GM23338 (cell line): Measurements from ENCODE around the gene EMSY. TPM values are rescaled to one million over a fixed set of nuclear protein-coding genes. Genes with fewer than 3 reads are reported as not detected.

Experiments
- ATAC-seq: fragments of 200-7000 bp; cut with Tn5 transposase; 3 replicates; pipeline ENCODE4 v1.9.1; 2020
- DNase-seq: peaks from one replicate; pipeline ENCODE4 v3.0.0-alpha.2; 2015; ENCODE audit warnings: low spot score
- H2AFZ ChIP-seq: fragments of 200-600 bp; sonication (generic); 2 replicates; pipeline ENCODE4 v1.8.0; 2016; ENCODE audit warnings: antibody characterized with exemption, mild to moderate bottlenecking, moderate library complexity
- H3F3A ChIP-seq: fragments of 200-600 bp; sonication (generic); replicated peaks from 2 replicates; pipeline ENCODE4 v1.8.0; 2017; ENCODE audit warnings: antibody characterized with exemption, mixed run types, low read depth
- H3K27ac ChIP-seq: fragments of 200-600 bp; sonication (generic); 2 replicates; pipeline ENCODE4 v1.6.1; 2016; ENCODE audit warnings: low read depth
- H3K27me3 ChIP-seq: fragments of 200-600 bp; sonication (generic); 2 replicates; pipeline ENCODE4 v1.8.0; 2016; ENCODE audit warnings: mild to moderate bottlenecking, mixed run types, moderate library complexity; ENCODE audit not compliant: insufficient read depth
- H3K36me3 ChIP-seq: fragments of 200-600 bp; sonication (generic); 2 replicates; pipeline ENCODE4 v1.8.0; 2016; ENCODE audit warnings: mild to moderate bottlenecking; ENCODE audit not compliant: insufficient read depth
- H3K4me1 ChIP-seq: fragments of 200-600 bp; sonication (generic); 2 replicates; pipeline ENCODE4 v1.8.0; 2016; ENCODE audit warnings: mild to moderate bottlenecking, moderate library complexity; ENCODE audit not compliant: insufficient read depth
- H3K4me2 ChIP-seq: fragments of 200-600 bp; sonication (generic); 2 replicates; pipeline ENCODE4 v1.7.1; 2017; ENCODE audit warnings: mixed run types
- H3K4me3 ChIP-seq: fragments of 200-600 bp; sonication (generic); 2 replicates; pipeline ENCODE4 v1.6.1; 2016; ENCODE audit warnings: mixed run types
- H3K79me2 ChIP-seq: fragments of 200-600 bp; sonication (generic); replicated peaks from 2 replicates; pipeline ENCODE4 v1.8.0; 2017; ENCODE audit warnings: mild to moderate bottlenecking; ENCODE audit not compliant: insufficient read depth
- H3K9me2 ChIP-seq: fragments of 200-600 bp; sonication (generic); 2 replicates; pipeline ENCODE4 v1.8.0; 2017; ENCODE audit not compliant: insufficient read depth
- H4K20me1 ChIP-seq: fragments of 200-600 bp; sonication (generic); replicated peaks from 2 replicates; pipeline ENCODE4 v1.8.0; 2017; ENCODE audit warnings: mild to moderate bottlenecking; ENCODE audit not compliant: insufficient read depth
- H3K27ac Mint-ChIP-seq: 2 replicates; pipeline ENCODE4 v1.8.0; 2020; ENCODE audit warnings: inconsistent platforms, mild to moderate bottlenecking, moderate library complexity, mixed read lengths
- H3K27me3 Mint-ChIP-seq: 3 replicates; pipeline ENCODE4 v1.8.0; 2022; ENCODE audit warnings: low read depth, mild to moderate bottlenecking, moderate library complexity, mixed read lengths, inconsistent platforms; ENCODE audit not compliant: insufficient read depth, poor library complexity
- H3K36me3 Mint-ChIP-seq: 3 replicates; pipeline ENCODE4 v1.8.0; 2021; ENCODE audit warnings: low read depth, mild to moderate bottlenecking, inconsistent platforms, moderate library complexity, mixed read lengths
- H3K4me1 Mint-ChIP-seq: 3 replicates; pipeline ENCODE4 v1.8.0; 2020; ENCODE audit warnings: mild to moderate bottlenecking, inconsistent platforms, mixed read lengths
- H3K4me3 Mint-ChIP-seq: 3 replicates; pipeline ENCODE4 v1.8.0; 2021; ENCODE audit warnings: moderate library complexity, mild to moderate bottlenecking, inconsistent platforms, mixed read lengths
- H3K9me3 Mint-ChIP-seq: 3 replicates; pipeline ENCODE4 v1.8.0; 2020; ENCODE audit warnings: moderate library complexity, mild to moderate bottlenecking, inconsistent platforms, mixed read lengths
- CREB1 ChIP-seq: fragments of 250-450 bp; sonication (Bioruptor Pico); IDR thresholded peaks from 2 replicates; pipeline ENCODE4 v1.5.0; 2020; ENCODE audit warnings: low read depth, mild to moderate bottlenecking, moderate library complexity
- EZH2phosphoT487 ChIP-seq: fragments of 200-600 bp; sonication (generic); IDR thresholded peaks from one replicate; pipeline ENCODE4 v1.8.1; 2018; ENCODE audit warnings: antibody characterized with exemption; ENCODE audit not compliant: unreplicated experiment
- JUNB ChIP-seq: IDR thresholded peaks from one replicate; pipeline ENCODE4 v1.6.1; 2016; ENCODE audit warnings: antibody characterized with exemption; ENCODE audit not compliant: unreplicated experiment
- NANOG ChIP-seq: IDR thresholded peaks from 2 replicates; pipeline ENCODE4 v1.6.1; 2016; ENCODE audit warnings: antibody characterized with exemption, borderline replicate concordance
- POLR2AphosphoS5 ChIP-seq: IDR thresholded peaks from 2 replicates; pipeline ENCODE4 v1.6.1; 2016; ENCODE audit warnings: antibody characterized with exemption, low read depth
- STAT1 ChIP-seq: IDR thresholded peaks from one replicate; pipeline ENCODE4 v1.6.1; 2016; ENCODE audit warnings: antibody characterized with exemption; ENCODE audit not compliant: unreplicated experiment
- polyA plus RNA-seq: library from polyadenylated mRNA; unstranded; fragments of >200 nt; fragmentation: Nextera tagmentation; extraction: Ambion mirVana; gene quantifications from 2 replicates; pipeline ENCODE4 v1.2.1, GENCODE V29; 2016
- total RNA-seq: library from RNA; depleted of rRNA; stranded (reverse); fragments of >200 nt; shearing (Covaris generic); gene quantifications from 2 replicates; pipeline ENCODE4 v1.2.3, GENCODE V29; 2014
- TF ChIP-seq, protein P1 (sequence below): fragments of 250-450 bp; sonication (Bioruptor Pico); IDR thresholded peaks from 2 replicates; pipeline ENCODE4 v1.5.0; 2020; ENCODE audit warnings: mild to moderate bottlenecking, moderate library complexity
- TF ChIP-seq, protein P2 (sequence below), 2 experiments: fragments of 200-600 bp in 1 of 2; sonication (generic) in 1 of 2; conservative IDR thresholded peaks; 2 replicates each; pipeline versions ENCODE4 v1.5.1 to v1.6.1; 2016 to 2017; ENCODE audit warnings: antibody characterized with exemption in 2 of 2, low read depth in 2 of 2, mild to moderate bottlenecking in 2 of 2, moderate library complexity in 1 of 2
- TF ChIP-seq, protein P3 (sequence below): IDR thresholded peaks from 2 replicates; pipeline ENCODE4 v1.6.1; 2016; ENCODE audit warnings: antibody characterized with exemption
- TF ChIP-seq, protein P4 (sequence below): IDR thresholded peaks from one replicate; pipeline ENCODE4 v1.6.1; 2018; ENCODE audit warnings: antibody characterized with exemption; ENCODE audit not compliant: unreplicated experiment

Gene EMSY
- total and polyA plus RNA-seq, 2 experiments from 2014 or later: 25.0 to 46.9 TPM

DNA sequence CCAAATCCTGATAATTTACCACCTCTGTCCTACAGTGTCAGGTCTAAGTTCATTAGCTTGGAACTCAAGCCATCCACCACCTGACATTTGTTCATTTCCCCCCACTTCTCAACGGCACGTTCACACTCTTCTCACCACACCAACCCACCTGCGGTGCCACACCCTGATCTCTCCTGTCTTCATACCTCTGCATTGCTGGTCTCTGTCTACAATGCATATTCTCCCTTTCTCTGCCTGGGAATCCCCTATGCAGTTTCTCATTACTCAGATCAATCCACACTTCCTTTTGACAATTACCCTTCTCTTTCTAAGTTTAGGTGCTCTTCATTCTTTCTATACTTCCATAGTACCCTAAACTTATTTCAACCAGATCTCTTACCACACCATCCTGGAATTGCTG is 20.4 kb upstream of the EMSY start:
- Mint-ChIP-seq H3K9me3 (no peaks in the 10 kb centered on the region), H3K36me3 (no peaks in the 10 kb centered on the region), H3K27me3 (peaks cover 3% of the 10 kb centered on the region), H3K27ac (no peak overlapping the region), H3K4me1 (peaks cover 4% of the 10 kb centered on the region; the same call in 1 of the 3 replicates), H3K4me3 (no peak overlapping the region)
- TF ChIP-seq STAT1: no peak
- TF ChIP-seq, protein P1, sequence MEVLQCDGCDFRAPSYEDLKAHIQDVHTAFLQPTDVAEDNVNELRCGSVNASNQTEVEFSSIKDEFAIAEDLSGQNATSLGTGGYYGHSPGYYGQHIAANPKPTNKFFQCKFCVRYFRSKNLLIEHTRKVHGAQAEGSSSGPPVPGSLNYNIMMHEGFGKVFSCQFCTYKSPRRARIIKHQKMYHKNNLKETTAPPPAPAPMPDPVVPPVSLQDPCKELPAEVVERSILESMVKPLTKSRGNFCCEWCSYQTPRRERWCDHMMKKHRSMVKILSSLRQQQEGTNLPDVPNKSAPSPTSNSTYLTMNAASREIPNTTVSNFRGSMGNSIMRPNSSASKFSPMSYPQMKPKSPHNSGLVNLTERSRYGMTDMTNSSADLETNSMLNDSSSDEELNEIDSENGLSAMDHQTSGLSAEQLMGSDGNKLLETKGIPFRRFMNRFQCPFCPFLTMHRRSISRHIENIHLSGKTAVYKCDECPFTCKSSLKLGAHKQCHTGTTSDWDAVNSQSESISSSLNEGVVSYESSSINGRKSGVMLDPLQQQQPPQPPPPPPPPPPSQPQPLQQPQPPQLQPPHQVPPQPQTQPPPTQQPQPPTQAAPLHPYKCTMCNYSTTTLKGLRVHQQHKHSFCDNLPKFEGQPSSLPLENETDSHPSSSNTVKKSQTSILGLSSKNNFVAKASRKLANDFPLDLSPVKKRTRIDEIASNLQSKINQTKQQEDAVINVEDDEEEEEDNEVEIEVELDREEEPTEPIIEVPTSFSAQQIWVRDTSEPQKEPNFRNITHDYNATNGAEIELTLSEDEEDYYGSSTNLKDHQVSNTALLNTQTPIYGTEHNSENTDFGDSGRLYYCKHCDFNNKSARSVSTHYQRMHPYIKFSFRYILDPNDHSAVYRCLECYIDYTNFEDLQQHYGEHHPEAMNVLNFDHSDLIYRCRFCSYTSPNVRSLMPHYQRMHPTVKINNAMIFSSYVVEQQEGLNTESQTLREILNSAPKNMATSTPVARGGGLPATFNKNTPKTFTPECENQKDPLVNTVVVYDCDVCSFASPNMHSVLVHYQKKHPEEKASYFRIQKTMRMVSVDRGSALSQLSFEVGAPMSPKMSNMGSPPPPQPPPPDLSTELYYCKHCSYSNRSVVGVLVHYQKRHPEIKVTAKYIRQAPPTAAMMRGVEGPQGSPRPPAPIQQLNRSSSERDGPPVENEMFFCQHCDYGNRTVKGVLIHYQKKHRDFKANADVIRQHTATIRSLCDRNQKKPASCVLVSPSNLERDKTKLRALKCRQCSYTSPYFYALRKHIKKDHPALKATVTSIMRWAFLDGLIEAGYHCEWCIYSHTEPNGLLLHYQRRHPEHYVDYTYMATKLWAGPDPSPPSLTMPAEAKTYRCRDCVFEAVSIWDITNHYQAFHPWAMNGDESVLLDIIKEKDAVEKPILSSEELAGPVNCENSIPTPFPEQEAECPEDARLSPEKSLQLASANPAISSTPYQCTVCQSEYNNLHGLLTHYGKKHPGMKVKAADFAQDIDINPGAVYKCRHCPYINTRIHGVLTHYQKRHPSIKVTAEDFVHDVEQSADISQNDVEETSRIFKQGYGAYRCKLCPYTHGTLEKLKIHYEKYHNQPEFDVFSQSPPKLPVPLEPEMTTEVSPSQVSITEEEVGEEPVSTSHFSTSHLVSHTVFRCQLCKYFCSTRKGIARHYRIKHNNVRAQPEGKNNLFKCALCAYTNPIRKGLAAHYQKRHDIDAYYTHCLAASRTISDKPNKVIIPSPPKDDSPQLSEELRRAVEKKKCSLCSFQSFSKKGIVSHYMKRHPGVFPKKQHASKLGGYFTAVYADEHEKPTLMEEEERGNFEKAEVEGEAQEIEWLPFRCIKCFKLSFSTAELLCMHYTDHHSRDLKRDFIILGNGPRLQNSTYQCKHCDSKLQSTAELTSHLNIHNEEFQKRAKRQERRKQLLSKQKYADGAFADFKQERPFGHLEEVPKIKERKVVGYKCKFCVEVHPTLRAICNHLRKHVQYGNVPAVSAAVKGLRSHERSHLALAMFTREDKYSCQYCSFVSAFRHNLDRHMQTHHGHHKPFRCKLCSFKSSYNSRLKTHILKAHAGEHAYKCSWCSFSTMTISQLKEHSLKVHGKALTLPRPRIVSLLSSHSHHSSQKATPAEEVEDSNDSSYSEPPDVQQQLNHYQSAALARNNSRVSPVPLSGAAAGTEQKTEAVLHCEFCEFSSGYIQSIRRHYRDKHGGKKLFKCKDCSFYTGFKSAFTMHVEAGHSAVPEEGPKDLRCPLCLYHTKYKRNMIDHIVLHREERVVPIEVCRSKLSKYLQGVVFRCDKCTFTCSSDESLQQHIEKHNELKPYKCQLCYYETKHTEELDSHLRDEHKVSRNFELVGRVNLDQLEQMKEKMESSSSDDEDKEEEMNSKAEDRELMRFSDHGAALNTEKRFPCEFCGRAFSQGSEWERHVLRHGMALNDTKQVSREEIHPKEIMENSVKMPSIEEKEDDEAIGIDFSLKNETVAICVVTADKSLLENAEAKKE (CRISPR knock-in tag): no peak
- no peak for TF ChIP-seq JUNB
- TF ChIP-seq CREB1: no peak
- ATAC-seq: no peak; the same call in 2 of the 3 replicates
- Histone ChIP-seq H3K36me3 (no peaks in the 10 kb centered on the region), H3F3A (no peaks in the 10 kb centered on the region), H3K4me1 (no peaks in the 10 kb centered on the region), H3K9me2 (no peaks in the 10 kb centered on the region; the same call in 1 of the 2 replicates), H4K20me1 (no peaks in the 10 kb centered on the region), H3K27ac (no peak overlapping the region), H3K4me3 (no peak overlapping the region), H2AFZ (no peak overlapping the region), H3K79me2 (no peaks in the 10 kb centered on the region), H3K27me3 (no peaks in the 10 kb centered on the region), H3K4me2 (no peak overlapping the region)
- no peak for DNase-seq

DNA sequence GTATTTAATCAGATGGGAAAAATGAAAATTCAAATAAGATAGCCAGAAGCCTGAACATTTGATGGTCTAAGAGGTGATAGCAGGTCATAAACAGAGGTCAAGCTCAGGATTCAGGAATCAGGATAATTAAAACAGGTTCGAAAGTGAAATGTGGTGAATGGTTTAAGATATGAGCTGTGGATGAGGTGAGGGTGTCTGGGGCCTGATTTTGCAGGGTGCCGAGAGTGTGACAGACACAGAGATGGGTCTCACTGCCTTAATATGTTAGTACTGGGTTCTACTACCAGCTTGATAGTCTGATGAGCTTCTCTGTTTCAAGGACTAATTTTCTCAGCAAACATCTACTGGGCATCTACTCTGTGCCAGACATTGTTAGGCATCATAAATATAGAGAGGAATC is 19.9 kb upstream of the EMSY start:
- Histone ChIP-seq H3K27ac (no peak overlapping the region), H3F3A (no peaks in the 10 kb centered on the region), H2AFZ (no peak overlapping the region), H3K79me2 (no peaks in the 10 kb centered on the region), H3K4me3 (no peak overlapping the region), H3K36me3 (no peaks in the 10 kb centered on the region), H3K9me2 (no peaks in the 10 kb centered on the region), H3K4me2 (no peak overlapping the region), H4K20me1 (no peaks in the 10 kb centered on the region), H3K27me3 (no peaks in the 10 kb centered on the region), H3K4me1 (no peaks in the 10 kb centered on the region)
- Mint-ChIP-seq H3K27me3 (no peaks in the 10 kb centered on the region), H3K27ac (no peak overlapping the region), H3K9me3 (no peaks in the 10 kb centered on the region), H3K4me3 (no peak overlapping the region), H3K4me1 (peaks cover 4% of the 10 kb centered on the region; the same call in 1 of the 3 replicates), H3K36me3 (no peaks in the 10 kb centered on the region)
- ATAC-seq (no peak), DNase-seq (no peak)
- TF ChIP-seq EZH2phosphoT487 (no peak), NANOG (no peak), POLR2AphosphoS5 (no peak)
- TF ChIP-seq, protein P2, sequence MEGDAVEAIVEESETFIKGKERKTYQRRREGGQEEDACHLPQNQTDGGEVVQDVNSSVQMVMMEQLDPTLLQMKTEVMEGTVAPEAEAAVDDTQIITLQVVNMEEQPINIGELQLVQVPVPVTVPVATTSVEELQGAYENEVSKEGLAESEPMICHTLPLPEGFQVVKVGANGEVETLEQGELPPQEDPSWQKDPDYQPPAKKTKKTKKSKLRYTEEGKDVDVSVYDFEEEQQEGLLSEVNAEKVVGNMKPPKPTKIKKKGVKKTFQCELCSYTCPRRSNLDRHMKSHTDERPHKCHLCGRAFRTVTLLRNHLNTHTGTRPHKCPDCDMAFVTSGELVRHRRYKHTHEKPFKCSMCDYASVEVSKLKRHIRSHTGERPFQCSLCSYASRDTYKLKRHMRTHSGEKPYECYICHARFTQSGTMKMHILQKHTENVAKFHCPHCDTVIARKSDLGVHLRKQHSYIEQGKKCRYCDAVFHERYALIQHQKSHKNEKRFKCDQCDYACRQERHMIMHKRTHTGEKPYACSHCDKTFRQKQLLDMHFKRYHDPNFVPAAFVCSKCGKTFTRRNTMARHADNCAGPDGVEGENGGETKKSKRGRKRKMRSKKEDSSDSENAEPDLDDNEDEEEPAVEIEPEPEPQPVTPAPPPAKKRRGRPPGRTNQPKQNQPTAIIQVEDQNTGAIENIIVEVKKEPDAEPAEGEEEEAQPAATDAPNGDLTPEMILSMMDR (conservative IDR thresholded peaks at IDR 0.05; ENCODE audit: low read depth in 2 of 2): no peak
- TF ChIP-seq, protein P3, sequence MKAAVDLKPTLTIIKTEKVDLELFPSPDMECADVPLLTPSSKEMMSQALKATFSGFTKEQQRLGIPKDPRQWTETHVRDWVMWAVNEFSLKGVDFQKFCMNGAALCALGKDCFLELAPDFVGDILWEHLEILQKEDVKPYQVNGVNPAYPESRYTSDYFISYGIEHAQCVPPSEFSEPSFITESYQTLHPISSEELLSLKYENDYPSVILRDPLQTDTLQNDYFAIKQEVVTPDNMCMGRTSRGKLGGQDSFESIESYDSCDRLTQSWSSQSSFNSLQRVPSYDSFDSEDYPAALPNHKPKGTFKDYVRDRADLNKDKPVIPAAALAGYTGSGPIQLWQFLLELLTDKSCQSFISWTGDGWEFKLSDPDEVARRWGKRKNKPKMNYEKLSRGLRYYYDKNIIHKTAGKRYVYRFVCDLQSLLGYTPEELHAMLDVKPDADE: no peak
- TF ChIP-seq, protein P4, sequence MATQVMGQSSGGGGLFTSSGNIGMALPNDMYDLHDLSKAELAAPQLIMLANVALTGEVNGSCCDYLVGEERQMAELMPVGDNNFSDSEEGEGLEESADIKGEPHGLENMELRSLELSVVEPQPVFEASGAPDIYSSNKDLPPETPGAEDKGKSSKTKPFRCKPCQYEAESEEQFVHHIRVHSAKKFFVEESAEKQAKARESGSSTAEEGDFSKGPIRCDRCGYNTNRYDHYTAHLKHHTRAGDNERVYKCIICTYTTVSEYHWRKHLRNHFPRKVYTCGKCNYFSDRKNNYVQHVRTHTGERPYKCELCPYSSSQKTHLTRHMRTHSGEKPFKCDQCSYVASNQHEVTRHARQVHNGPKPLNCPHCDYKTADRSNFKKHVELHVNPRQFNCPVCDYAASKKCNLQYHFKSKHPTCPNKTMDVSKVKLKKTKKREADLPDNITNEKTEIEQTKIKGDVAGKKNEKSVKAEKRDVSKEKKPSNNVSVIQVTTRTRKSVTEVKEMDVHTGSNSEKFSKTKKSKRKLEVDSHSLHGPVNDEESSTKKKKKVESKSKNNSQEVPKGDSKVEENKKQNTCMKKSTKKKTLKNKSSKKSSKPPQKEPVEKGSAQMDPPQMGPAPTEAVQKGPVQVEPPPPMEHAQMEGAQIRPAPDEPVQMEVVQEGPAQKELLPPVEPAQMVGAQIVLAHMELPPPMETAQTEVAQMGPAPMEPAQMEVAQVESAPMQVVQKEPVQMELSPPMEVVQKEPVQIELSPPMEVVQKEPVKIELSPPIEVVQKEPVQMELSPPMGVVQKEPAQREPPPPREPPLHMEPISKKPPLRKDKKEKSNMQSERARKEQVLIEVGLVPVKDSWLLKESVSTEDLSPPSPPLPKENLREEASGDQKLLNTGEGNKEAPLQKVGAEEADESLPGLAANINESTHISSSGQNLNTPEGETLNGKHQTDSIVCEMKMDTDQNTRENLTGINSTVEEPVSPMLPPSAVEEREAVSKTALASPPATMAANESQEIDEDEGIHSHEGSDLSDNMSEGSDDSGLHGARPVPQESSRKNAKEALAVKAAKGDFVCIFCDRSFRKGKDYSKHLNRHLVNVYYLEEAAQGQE: no peak
